ENCODE data around the gene WNT9A. TPM values are rescaled to one million over a fixed set of nuclear protein-coding genes. Genes with fewer than 3 reads are reported as not detected.
A peak's percentile ranks its signal among the peaks of the same experiment; 100 is the strongest.
"Not testable (repeated sequence)": the region's sequence is repeated elsewhere in the genome, so short reads cannot be mapped to it uniquely, and the experiment has no call there.

The WNT9A gene, protein sequence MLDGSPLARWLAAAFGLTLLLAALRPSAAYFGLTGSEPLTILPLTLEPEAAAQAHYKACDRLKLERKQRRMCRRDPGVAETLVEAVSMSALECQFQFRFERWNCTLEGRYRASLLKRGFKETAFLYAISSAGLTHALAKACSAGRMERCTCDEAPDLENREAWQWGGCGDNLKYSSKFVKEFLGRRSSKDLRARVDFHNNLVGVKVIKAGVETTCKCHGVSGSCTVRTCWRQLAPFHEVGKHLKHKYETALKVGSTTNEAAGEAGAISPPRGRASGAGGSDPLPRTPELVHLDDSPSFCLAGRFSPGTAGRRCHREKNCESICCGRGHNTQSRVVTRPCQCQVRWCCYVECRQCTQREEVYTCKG
- polyA plus RNA-seq (2013, experiment 1 of 2; ENCODE audit: insufficient read length), result 4.9 TPM
- 5.2 TPM for polyA plus RNA-seq (2013, experiment 2 of 2; ENCODE audit: insufficient read length)

- peak; percentile 76 for DNase-seq
Observed at GRCh38 chr1:227947676-227948492, at the start of gene WNT9A. Gene WNT9A (minus strand): TSS chr1:227947932. CDS start chr1:227947887, 45 bp downstream.

DNA sequence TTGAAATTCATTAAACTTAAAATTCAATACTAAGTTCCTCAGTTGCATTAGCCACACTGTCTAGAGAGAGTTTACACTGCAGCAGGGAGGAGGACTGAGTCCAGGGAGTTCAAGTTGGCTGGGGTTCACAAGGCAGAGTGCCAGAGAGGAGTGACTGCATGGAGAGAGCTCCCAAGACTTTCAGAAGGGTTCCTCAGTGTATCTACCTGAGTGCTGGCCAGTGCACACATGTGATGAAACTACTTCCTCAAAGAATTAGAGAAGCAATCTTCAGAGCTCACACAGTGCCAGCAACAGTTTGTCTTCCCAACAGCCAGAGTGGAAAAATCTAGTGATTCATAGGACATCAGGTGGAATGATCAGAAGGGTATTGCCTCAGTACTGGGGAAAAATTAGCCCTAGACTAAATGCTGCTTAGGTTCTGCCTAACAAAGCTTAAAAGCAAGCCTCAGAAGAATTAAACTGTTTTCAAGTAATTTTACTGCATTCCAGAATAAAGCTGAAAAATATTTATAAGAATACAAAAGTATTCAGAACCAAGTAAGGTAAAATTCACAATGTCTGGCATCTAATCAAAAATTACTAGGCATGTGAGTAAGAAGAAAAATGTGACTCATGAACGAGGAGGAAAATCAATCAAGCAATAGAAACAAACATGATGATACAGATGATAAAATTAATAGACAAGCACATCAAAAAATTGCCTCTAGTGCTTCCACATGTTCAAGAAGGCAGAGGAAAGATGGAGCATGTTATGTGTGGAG, 48.6 kb upstream of the WNT9A start:
- DNase-seq, result no peak

- DNase-seq, result no peak
Observed at GRCh38 chr1:227994632-227995300, 47.0 kb upstream of the WNT9A start.

GRCh38 chr1:227987181-227987580, 39.4 kb upstream of the WNT9A start:
- DNase-seq, result no peak

- DNase-seq, result not testable (repeated sequence)
Observed at GRCh38 chr1:227975583-227976283, 28.0 kb upstream of the WNT9A start.

GRCh38 chr1:227973724-227974288, 26.1 kb upstream of the WNT9A start:
- not testable (repeated sequence) for DNase-seq

GRCh38 chr1:227972843-227973374, 25.2 kb upstream of the WNT9A start:
- not testable (repeated sequence) for DNase-seq

DNA sequence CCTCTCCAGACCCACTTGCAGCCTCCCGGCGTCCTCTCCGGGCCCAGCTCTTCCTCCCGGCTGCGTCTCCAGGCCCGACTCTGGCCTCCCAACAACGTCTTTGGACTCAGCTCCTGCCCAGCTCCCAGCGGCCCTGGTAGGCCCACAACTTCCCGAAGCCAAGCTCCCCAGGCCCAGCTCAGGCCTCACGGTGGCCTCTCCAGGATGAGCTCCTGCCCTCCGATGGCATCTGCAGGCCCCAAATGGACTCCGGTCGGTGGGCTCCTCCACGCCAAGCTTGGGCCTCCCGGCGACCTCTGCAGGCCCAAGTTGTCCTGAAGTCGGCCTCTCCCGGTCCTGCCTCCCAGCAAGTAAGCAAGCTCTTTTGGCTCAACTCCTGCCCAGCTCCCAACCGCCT, 24.5 kb upstream of the WNT9A start:
- not testable (repeated sequence) for DNase-seq

- not testable (repeated sequence) for DNase-seq
Observed at GRCh38 chr1:227971643-227972282, 24.0 kb upstream of the WNT9A start.

GRCh38 chr1:227971216-227971615, 23.5 kb upstream of the WNT9A start:
- DNase-seq, result not testable (repeated sequence)

DNA sequence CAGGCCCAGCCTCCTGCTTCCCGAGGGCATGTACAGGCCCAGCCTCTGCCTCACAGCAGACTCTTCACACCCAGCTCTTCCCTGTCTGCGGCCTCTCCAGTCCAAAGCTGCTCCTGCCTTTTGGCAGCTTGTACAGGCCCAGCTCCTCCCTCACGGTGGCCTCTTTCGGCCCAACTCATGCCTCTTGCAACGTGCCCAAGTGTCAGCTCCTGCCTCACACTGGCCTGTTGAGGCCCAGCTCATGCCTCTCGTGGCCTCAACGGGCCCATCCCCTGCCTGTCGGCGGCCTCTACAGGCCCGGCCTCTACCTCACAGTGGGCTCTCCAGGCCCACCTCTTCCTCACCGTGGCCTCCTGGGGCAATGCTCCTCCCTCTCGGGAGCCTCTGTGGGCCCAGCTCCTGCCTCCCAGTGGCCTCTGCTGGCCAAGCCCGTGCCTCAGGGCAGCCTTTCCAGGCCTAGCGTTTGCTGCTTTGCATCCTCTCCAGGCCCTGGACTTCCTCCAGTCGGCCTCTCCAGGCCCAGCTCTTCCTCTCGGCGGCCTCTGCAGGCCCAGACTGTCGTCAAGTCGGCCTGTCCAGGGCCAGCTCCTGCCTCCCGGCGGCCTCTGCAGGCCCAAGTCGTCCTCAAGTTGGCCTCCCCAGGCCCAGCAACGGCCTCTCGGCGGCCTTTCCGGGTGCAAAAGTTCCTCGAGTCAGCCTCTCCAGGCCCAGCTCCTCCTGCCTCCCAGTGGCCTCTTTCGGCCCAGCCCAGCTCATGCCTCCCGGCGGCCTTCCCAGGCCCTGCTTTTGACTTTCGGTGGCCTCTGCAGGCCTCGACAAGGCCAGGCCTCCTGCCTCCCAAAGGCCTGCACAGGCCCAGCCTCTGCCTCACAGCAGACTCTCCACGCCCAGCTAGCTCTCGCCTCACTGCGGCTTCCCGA, 22.6 kb upstream of the WNT9A start:
- DNase-seq, result not testable (repeated sequence)

GRCh38 chr1:227967815-227968214, 20.1 kb upstream of the WNT9A start:
- not testable (repeated sequence) for DNase-seq

GRCh38 chr1:227966733-227967132, 19.0 kb upstream of the WNT9A start:
- not testable (repeated sequence) for DNase-seq

DNA sequence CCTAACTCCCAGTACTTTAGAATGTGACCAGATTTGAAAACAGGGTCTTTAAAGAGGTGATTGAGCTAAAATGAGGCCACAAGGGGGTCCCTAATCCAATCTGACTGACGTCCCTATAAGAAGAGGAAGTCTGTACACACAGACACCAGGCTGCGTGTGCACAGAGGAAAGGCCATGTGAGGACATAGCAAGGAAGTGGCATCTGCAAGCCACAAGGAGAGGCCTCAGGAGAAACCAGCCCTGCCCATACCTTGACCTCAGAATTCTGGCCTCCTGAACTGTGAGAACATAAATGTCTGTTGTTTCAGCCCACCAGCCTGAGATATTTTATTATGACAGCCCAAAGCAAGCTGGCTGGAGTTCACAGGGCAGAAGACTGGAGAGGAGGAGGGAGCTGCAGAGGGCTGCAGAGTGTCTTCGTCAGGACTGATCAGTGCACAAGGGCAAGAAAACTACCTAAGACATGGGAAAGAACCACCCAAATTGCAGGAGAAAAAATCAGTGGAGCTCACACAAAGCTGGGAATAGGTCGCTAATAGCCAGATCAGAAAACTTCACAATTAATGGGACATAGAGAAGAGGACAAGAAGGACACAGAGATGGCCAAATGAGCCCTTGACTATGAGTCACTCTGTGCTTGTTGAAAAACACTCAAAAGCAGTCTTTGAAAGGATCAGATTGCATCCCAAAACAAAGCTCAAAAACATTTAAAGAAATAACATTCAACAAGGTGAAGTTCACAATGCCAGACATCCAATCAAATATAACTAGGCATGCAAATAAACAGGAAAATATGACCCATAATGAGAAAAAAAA, 14.1 kb upstream of the WNT9A start:
- no peak for DNase-seq

- no peak for DNase-seq
Observed at GRCh38 chr1:227959325-227959860, 11.7 kb upstream of the WNT9A start.

GRCh38 chr1:227958617-227959324, 11.0 kb upstream of the WNT9A start:
- no peak for DNase-seq

- DNase-seq, result no peak
Observed at GRCh38 chr1:227955808-227956207, 8.1 kb upstream of the WNT9A start.
